Measurements from ENCODE around the gene AIF1L.

Gene AIF1L

GRCh38 chr9:131122158-131122557 is 25.8 kb downstream of the AIF1L start:
- no peak for TF ChIP-seq CTCF (IDR thresholded peaks at IDR 0.05)

GRCh38 chr9:131125038-131125287 is 28.6 kb downstream of the AIF1L start:
- no peak for TF ChIP-seq CTCF (IDR thresholded peaks at IDR 0.05)

- TF ChIP-seq CTCF (IDR thresholded peaks at IDR 0.05): no peak
Measured at GRCh38 chr9:131125288-131126058, 29.1 kb downstream of the AIF1L start, which contains the start of gene NUP214. NUP214 (plus strand) TSS chr9:131125586; CDS start chr9:131125705, 119 bp downstream.

- TF ChIP-seq CTCF (IDR thresholded peaks at IDR 0.05): no peak
Measured at GRCh38 chr9:131126059-131126426, 29.7 kb downstream of the AIF1L start.

- TF ChIP-seq CTCF (IDR thresholded peaks at IDR 0.05): no peak
Measured at GRCh38 chr9:131129183-131129582, 32.9 kb downstream of the AIF1L start.

- TF ChIP-seq CTCF (IDR thresholded peaks at IDR 0.05): no peak
Measured at GRCh38 chr9:131138676-131139075, 42.3 kb downstream of the AIF1L start.

GRCh38 chr9:131140112-131140511 is 43.8 kb downstream of the AIF1L start:
- TF ChIP-seq CTCF (IDR thresholded peaks at IDR 0.05): no peak

GRCh38 chr9:131140550-131140949 is 44.2 kb downstream of the AIF1L start:
- TF ChIP-seq CTCF (IDR thresholded peaks at IDR 0.05): no peak
